HFFc6 (cell line): ENCODE results near the gene PRKAR1B. TPM values are rescaled to one million over a fixed set of nuclear protein-coding genes. Genes with fewer than 3 reads are reported as not detected.

Experiments used
- DNase-seq: peaks from one replicate; pipeline ENCODE4 v3.0.0-alpha.2; 2018
- H3K27ac Mint-ChIP-seq: 2 replicates; pipeline ENCODE4 v1.8.0; 2020; ENCODE audit warnings: mild to moderate bottlenecking, mixed read lengths
- H3K27me3 Mint-ChIP-seq: 2 replicates; pipeline ENCODE4 v1.8.0; 2021; ENCODE audit warnings: mild to moderate bottlenecking, moderate library complexity, mixed read lengths; ENCODE audit not compliant: insufficient read depth
- H3K36me3 Mint-ChIP-seq: 2 replicates; pipeline ENCODE4 v1.8.0; 2021; ENCODE audit warnings: low read depth, mixed read lengths
- H3K4me1 Mint-ChIP-seq: 2 replicates; pipeline ENCODE4 v1.8.0; 2020; ENCODE audit warnings: low read depth, mixed read lengths
- H3K4me3 Mint-ChIP-seq: 2 replicates; pipeline ENCODE4 v1.8.0; 2020; ENCODE audit warnings: mild to moderate bottlenecking, moderate library complexity, mixed read lengths
- H3K9me3 Mint-ChIP-seq: 2 replicates; pipeline ENCODE4 v1.8.0; 2020; ENCODE audit warnings: mild to moderate bottlenecking, mixed read lengths
- CTCF ChIP-seq: fragments of 200-600 bp; sonication (generic); IDR thresholded peaks from 2 replicates; pipeline ENCODE4 v1.5.0; 2021; ENCODE audit warnings: antibody characterized with exemption, mild to moderate bottlenecking
- total RNA-seq, 6 experiments: library from RNA; stranded (reverse); fragmentation: NEBNext Ultra II Directional; extraction: Animal tissue kit (Norgen Biotek cat#: 25700); gene quantifications; 2 replicates in 1 of 6; 3 replicates in 5 of 6; pipeline ENCODE4 v1.2.3, GENCODE V29; 2021

The PRKAR1B gene
- total RNA-seq, 6 experiments from 2014 or later: 15.5 to 22.7 (median 17.1) TPM

- no peak overlapping the region for H3K27ac Mint-ChIP-seq
Observed at GRCh38 chr7:596071-596818, 130.8 kb downstream of the PRKAR1B start.

GRCh38 chr7:595621-596010 lies 131.5 kb downstream of the PRKAR1B start:
- no peak for DNase-seq
- Mint-ChIP-seq H3K4me1 (no peaks in the 10 kb centered on the region), H3K4me3 (no peak overlapping the region), H3K27ac (no peak overlapping the region), H3K27me3 (no peaks in the 10 kb centered on the region; the same call in 1 of the 2 replicates), H3K36me3 (peaks cover 5% of the 10 kb centered on the region), H3K9me3 (peaks cover 5% of the 10 kb centered on the region; the same call in 1 of the 2 replicates)
- no peak for TF ChIP-seq CTCF

More at GRCh38 chr7:596071-596818, 130.8 kb downstream of the PRKAR1B start:
- Mint-ChIP-seq H3K9me3 (peaks cover 5% of the 10 kb centered on the region; the same call in 1 of the 2 replicates), H3K4me1 (no peaks in the 10 kb centered on the region), H3K36me3 (peaks cover 5% of the 10 kb centered on the region), H3K4me3 (no peak overlapping the region), H3K27me3 (no peaks in the 10 kb centered on the region; the same call in 1 of the 2 replicates)
- DNase-seq: no peak
- TF ChIP-seq CTCF: no peak

GRCh38 chr7:594920-595620 lies 132.0 kb downstream of the PRKAR1B start:
- DNase-seq: no peak
- Mint-ChIP-seq H3K27me3 (no peaks in the 10 kb centered on the region; the same call in 1 of the 2 replicates), H3K9me3 (peaks cover 5% of the 10 kb centered on the region; the same call in 1 of the 2 replicates), H3K4me3 (no peak overlapping the region), H3K36me3 (peaks cover 5% of the 10 kb centered on the region), H3K4me1 (no peaks in the 10 kb centered on the region), H3K27ac (no peak overlapping the region)
- TF ChIP-seq CTCF: no peak

GRCh38 chr7:594212-594913 lies 132.7 kb downstream of the PRKAR1B start:
- Mint-ChIP-seq H3K4me3 (no peak overlapping the region), H3K36me3 (peaks cover 6% of the 10 kb centered on the region), H3K4me1 (no peaks in the 10 kb centered on the region), H3K27me3 (no peaks in the 10 kb centered on the region; the same call in none of the 2 replicates), H3K27ac (no peak overlapping the region), H3K9me3 (peaks cover 5% of the 10 kb centered on the region; the same call in 1 of the 2 replicates)
- DNase-seq: no peak
- no peak for TF ChIP-seq CTCF

GRCh38 chr7:593324-594115 lies 133.6 kb downstream of the PRKAR1B start:
- no peaks in the 10 kb centered on the region; the same call in none of the 2 replicates for H3K27me3 Mint-ChIP-seq
- H3K9me3 Mint-ChIP-seq: peaks cover 11% of the 10 kb centered on the region
- peaks cover 14% of the 10 kb centered on the region for H3K36me3 Mint-ChIP-seq
- no peak overlapping the region for H3K27ac Mint-ChIP-seq
- no peak overlapping the region for H3K4me3 Mint-ChIP-seq
- TF ChIP-seq CTCF: no peak
- no peaks in the 10 kb centered on the region for H3K4me1 Mint-ChIP-seq
- no peak for DNase-seq
